Parathyroid adenoma (tissue), 2 donors: ENCODE data around the gene TNRC18.

ENCODE experiments used
- H2AFZ ChIP-seq: fragments of 300-600 bp; sonication (generic); one replicate; pipeline ENCODE4 v1.7.0; 2017; ENCODE audit warnings: antibody characterized with exemption, mild to moderate bottlenecking
- H3K27ac ChIP-seq: fragments of 300-600 bp; sonication (generic); one replicate; pipeline ENCODE4 v1.7.0; 2017
- H3K27me3 ChIP-seq: fragments of 300-600 bp; sonication (generic); one replicate; pipeline ENCODE4 v1.7.0; 2017; ENCODE audit warnings: low read length; ENCODE audit not compliant: control insufficient read depth, insufficient read depth
- H3K36me3 ChIP-seq: fragments of 300-600 bp; sonication (generic); one replicate; pipeline ENCODE4 v1.7.0; 2017; ENCODE audit warnings: low read length; ENCODE audit not compliant: control insufficient read depth, insufficient read depth
- H3K4me1 ChIP-seq: fragments of 300-600 bp; sonication (generic); one replicate; pipeline ENCODE4 v1.7.0; 2017; ENCODE audit warnings: control low read depth
- H3K4me2 ChIP-seq: fragments of 300-600 bp; sonication (generic); one replicate; pipeline ENCODE4 v1.7.0; 2017; ENCODE audit warnings: low read length
- H3K4me3 ChIP-seq: fragments of 300-600 bp; sonication (generic); one replicate; pipeline ENCODE4 v1.7.0; 2017; ENCODE audit warnings: low read depth, low read length
- H3K79me2 ChIP-seq: fragments of 300-600 bp; sonication (generic); one replicate; pipeline ENCODE4 v1.7.0; 2017; ENCODE audit warnings: control low read depth
- H3K9ac ChIP-seq: fragments of 300-600 bp; sonication (generic); one replicate; pipeline ENCODE4 v1.7.0; 2017; ENCODE audit warnings: mild to moderate bottlenecking
- H3K9me3 ChIP-seq: fragments of 300-600 bp; sonication (generic); one replicate; pipeline ENCODE4 v1.7.0; 2017; ENCODE audit warnings: low read length; ENCODE audit not compliant: control insufficient read depth
- CTCF ChIP-seq: fragments of 300-600 bp; sonication (generic); IDR thresholded peaks from one replicate; pipeline ENCODE4 v1.7.0; 2017; ENCODE audit warnings: antibody characterized with exemption, mild to moderate bottlenecking
- donor health status: primary hyperparathyroidism.

TNRC18 gene

GRCh38 chr7:5349437-5350173 lies 74.0 kb downstream of the TNRC18 start:
- no peaks in the 10 kb centered on the region for H3K9me3 ChIP-seq
- H3K36me3 ChIP-seq: no peaks in the 10 kb centered on the region
- H3K4me3 ChIP-seq: no peak overlapping the region
- H3K4me1 ChIP-seq: peaks cover 5% of the 10 kb centered on the region
- no peak overlapping the region for H3K9ac ChIP-seq
- TF ChIP-seq CTCF: no peak
- peaks cover 51% of the 10 kb centered on the region for H3K79me2 ChIP-seq
- no peak overlapping the region for H2AFZ ChIP-seq
- no peaks in the 10 kb centered on the region for H3K27me3 ChIP-seq
- no peak overlapping the region for H3K4me2 ChIP-seq
- H3K27ac ChIP-seq: no peak overlapping the region

- Histone ChIP-seq H3K4me3 (no peak overlapping the region), H3K36me3 (no peaks in the 10 kb centered on the region), H3K9me3 (no peaks in the 10 kb centered on the region), H3K79me2 (peaks cover 46% of the 10 kb centered on the region), H3K4me2 (no peak overlapping the region), H3K27me3 (no peaks in the 10 kb centered on the region), H2AFZ (no peak overlapping the region), H3K4me1 (peaks cover 5% of the 10 kb centered on the region), H3K27ac (no peak overlapping the region), H3K9ac (no peak overlapping the region)
- TF ChIP-seq CTCF: no peak
Measured at GRCh38 chr7:5349005-5349380, 74.6 kb downstream of the TNRC18 start.

GRCh38 chr7:5348134-5349004 lies 75.3 kb downstream of the TNRC18 start:
- no peak for TF ChIP-seq CTCF
- Histone ChIP-seq H3K27me3 (no peaks in the 10 kb centered on the region), H3K36me3 (no peaks in the 10 kb centered on the region), H3K9me3 (no peaks in the 10 kb centered on the region), H3K27ac (no peak overlapping the region), H3K4me1 (no peaks in the 10 kb centered on the region), H3K9ac (no peak overlapping the region), H2AFZ (no peak overlapping the region), H3K79me2 (peaks cover 41% of the 10 kb centered on the region), H3K4me3 (no peak overlapping the region), H3K4me2 (no peak overlapping the region)

GRCh38 chr7:5345671-5346070 lies 78.0 kb downstream of the TNRC18 start:
- no peak for TF ChIP-seq CTCF
- H3K9ac ChIP-seq: no peak overlapping the region
- peaks cover 20% of the 10 kb centered on the region for H3K79me2 ChIP-seq
- no peaks in the 10 kb centered on the region for H3K36me3 ChIP-seq
- no peaks in the 10 kb centered on the region for H3K9me3 ChIP-seq
- H3K4me1 ChIP-seq: no peaks in the 10 kb centered on the region
- no peak overlapping the region for H3K4me2 ChIP-seq
- H3K27ac ChIP-seq: no peak overlapping the region
- no peak overlapping the region for H3K4me3 ChIP-seq
- no peaks in the 10 kb centered on the region for H3K27me3 ChIP-seq
- no peak overlapping the region for H2AFZ ChIP-seq
